ENCODE results near the gene HSPG2. TPM values are rescaled to one million over a fixed set of nuclear protein-coding genes. Genes with fewer than 3 reads are reported as not detected.

HSPG2 gene
- total and polyA plus RNA-seq, 9 of the 15 experiments (the other 6 are each of a cell fraction or from before 2014, with no cell fraction given), result 0.14 to 160 (median 15.7) TPM

DNA sequence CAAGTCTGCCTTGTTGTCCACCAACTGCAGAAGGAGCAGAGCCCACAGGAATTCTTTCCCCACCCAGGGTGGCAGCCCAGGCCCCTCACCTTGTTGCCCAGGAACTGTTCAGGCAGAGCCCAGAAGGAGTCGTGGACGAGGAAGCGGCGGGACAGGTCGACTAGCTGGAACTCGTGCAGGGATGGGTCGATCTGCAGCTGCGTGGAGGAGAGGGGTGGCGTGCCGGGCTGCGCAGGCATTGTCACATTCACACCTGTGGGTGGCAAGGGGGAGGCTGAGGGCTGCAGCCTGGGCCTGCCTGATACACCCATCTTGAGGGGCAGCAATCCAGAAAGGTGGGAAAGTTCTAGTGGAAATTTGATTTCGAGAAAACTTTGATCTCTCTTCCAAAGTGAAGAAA is 55.9 kb downstream of the HSPG2 start (continued):
- TF ChIP-seq, protein P1, sequence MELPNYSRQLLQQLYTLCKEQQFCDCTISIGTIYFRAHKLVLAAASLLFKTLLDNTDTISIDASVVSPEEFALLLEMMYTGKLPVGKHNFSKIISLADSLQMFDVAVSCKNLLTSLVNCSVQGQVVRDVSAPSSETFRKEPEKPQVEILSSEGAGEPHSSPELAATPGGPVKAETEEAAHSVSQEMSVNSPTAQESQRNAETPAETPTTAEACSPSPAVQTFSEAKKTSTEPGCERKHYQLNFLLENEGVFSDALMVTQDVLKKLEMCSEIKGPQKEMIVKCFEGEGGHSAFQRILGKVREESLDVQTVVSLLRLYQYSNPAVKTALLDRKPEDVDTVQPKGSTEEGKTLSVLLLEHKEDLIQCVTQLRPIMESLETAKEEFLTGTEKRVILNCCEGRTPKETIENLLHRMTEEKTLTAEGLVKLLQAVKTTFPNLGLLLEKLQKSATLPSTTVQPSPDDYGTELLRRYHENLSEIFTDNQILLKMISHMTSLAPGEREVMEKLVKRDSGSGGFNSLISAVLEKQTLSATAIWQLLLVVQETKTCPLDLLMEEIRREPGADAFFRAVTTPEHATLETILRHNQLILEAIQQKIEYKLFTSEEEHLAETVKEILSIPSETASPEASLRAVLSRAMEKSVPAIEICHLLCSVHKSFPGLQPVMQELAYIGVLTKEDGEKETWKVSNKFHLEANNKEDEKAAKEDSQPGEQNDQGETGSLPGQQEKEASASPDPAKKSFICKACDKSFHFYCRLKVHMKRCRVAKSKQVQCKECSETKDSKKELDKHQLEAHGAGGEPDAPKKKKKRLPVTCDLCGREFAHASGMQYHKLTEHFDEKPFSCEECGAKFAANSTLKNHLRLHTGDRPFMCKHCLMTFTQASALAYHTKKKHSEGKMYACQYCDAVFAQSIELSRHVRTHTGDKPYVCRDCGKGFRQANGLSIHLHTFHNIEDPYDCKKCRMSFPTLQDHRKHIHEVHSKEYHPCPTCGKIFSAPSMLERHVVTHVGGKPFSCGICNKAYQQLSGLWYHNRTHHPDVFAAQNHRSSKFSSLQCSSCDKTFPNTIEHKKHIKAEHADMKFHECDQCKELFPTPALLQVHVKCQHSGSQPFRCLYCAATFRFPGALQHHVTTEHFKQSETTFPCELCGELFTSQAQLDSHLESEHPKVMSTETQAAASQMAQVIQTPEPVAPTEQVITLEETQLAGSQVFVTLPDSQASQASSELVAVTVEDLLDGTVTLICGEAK (IDR thresholded peaks at IDR 0.05), result no peak
- TF ChIP-seq, protein P1 (CRISPR knock-in tag; IDR thresholded peaks at IDR 0.05), result no peak
- TF ChIP-seq CCAR2 (IDR thresholded peaks at IDR 0.05; ENCODE audit: low read depth, low read length), result no peak
- no peak for TF ChIP-seq STAT5B (CRISPR knock-in tag; IDR thresholded peaks at IDR 0.05)
- no peak for TF ChIP-seq RBBP5 (IDR thresholded peaks at IDR 0.05; ENCODE audit: borderline replicate concordance, insufficient read depth, low read length, poor library complexity, severe bottlenecking)
- no peak for TF ChIP-seq HDAC2 (IDR thresholded peaks at IDR 0.05)
- TF ChIP-seq ZNF707 (CRISPR knock-in tag; conservative IDR thresholded peaks at IDR 0.05), result no peak
- TF ChIP-seq E2F3 (CRISPR knock-in tag; IDR thresholded peaks at IDR 0.05), result no peak
- no peak for TF ChIP-seq DDX20 (tag; IDR thresholded peaks at IDR 0.05; ENCODE audit: low read depth)
